K562 (cell line): ENCODE results near the gene MED13L. TPM values are rescaled to one million over a fixed set of nuclear protein-coding genes. Genes with fewer than 3 reads are reported as not detected.

Source experiments
- ARID1B ChIP-seq: fragments of 450-650 bp; IDR thresholded peaks from 2 replicates; pipeline ENCODE4 v1.6.1; 2016; ENCODE audit warnings: antibody characterized with exemption, mild to moderate bottlenecking, inconsistent platforms
- CGGBP1 ChIP-seq: fragments of 250-450 bp; sonication (Bioruptor Pico); IDR thresholded peaks from 2 replicates; pipeline ENCODE4 v1.9.0; 2021; ENCODE audit warnings: mild to moderate bottlenecking
- COPS2 ChIP-seq: fragments of 450-650 bp; conservative IDR thresholded peaks from 2 replicates; pipeline ENCODE4 v1.6.1; 2016; ENCODE audit warnings: mild to moderate bottlenecking, moderate library complexity
- E2F3 ChIP-seq: fragments of 250-450 bp; sonication (Bioruptor Pico); IDR thresholded peaks from 2 replicates; pipeline ENCODE4 v1.4.0; 2020; ENCODE audit warnings: mild to moderate bottlenecking
- EHMT2 ChIP-seq: fragments of 450-650 bp; IDR thresholded peaks from 2 replicates; pipeline ENCODE4 v1.6.1; 2018; ENCODE audit warnings: antibody characterized with exemption
- EP400 ChIP-seq: fragments of 450-650 bp; IDR thresholded peaks from 2 replicates; pipeline ENCODE4 v1.6.1; 2017; ENCODE audit warnings: antibody characterized with exemption, mild to moderate bottlenecking, moderate library complexity
- ETV6 ChIP-seq, 3 experiments: fragments of 150-350 bp in 1 of 3; sonication (generic) in 1 of 3; formaldehyde crosslinking in 1 of 3; IDR thresholded peaks; 2 replicates each; pipeline versions ENCODE4 v1.6.1 to v1.8.0; 2014 to 2022; ENCODE audit warnings: borderline replicate concordance in 2 of 3, low read depth in 2 of 3, antibody characterized with exemption in 1 of 3, low read length in 1 of 3, mild to moderate bottlenecking in 1 of 3, missing genetic modification reagents in 1 of 3
- FOSL1 ChIP-seq: fragments of 200-800 bp; sonication (Bioruptor generic); conservative IDR thresholded peaks from 2 replicates; pipeline ENCODE4 v1.6.1; 2016; ENCODE audit warnings: missing genetic modification characterization, missing compliant biosample characterization
- FOXM1 ChIP-seq, 2 experiments: fragments of 450-650 bp in 1 of 2; sonication (generic) in 1 of 2; formaldehyde crosslinking in 1 of 2; IDR thresholded peaks; 2 replicates each; pipeline versions ENCODE4 v1.6.1 to v1.9.0; 2017 to 2022; ENCODE audit warnings: low read depth in 2 of 2, mild to moderate bottlenecking in 2 of 2, missing genetic modification reagents in 1 of 2, moderate library complexity in 1 of 2
- JUN ChIP-seq, 2 experiments: sonication (generic) in 1 of 2; formaldehyde crosslinking in 1 of 2; IDR thresholded peaks; 2 replicates each; pipeline versions ENCODE4 v1.6.1 to v1.8.0; 2012 to 2022; ENCODE audit warnings: borderline replicate concordance in 2 of 2, mild to moderate bottlenecking in 2 of 2, improper control_type of control experiment in 1 of 2, low read depth in 1 of 2, low read length in 1 of 2, missing genetic modification reagents in 1 of 2
- MYBL2 ChIP-seq, 2 experiments: fragments of 450-650 bp in 1 of 2; sonication (generic) in 1 of 2; formaldehyde crosslinking in 1 of 2; IDR thresholded peaks; 2 replicates each; pipeline versions ENCODE4 v1.6.1 to v1.8.1; 2017 to 2022; ENCODE audit warnings: borderline replicate concordance in 1 of 2, inconsistent platforms in 1 of 2, low read depth in 1 of 2, mild to moderate bottlenecking in 1 of 2, missing genetic modification reagents in 1 of 2, moderate library complexity in 1 of 2
- MYC ChIP-seq, 2 experiments: fragments of 250-450 bp in 1 of 2; sonication (Bioruptor Pico) in 1 of 2; IDR thresholded peaks; 2 replicates each; pipeline versions ENCODE4 v1.5.1 to v1.6.1; 2012 to 2021; ENCODE audit warnings: low read depth in 2 of 2, borderline replicate concordance in 1 of 2, improper control_type of control experiment in 1 of 2, low read length in 1 of 2, mild to moderate bottlenecking in 1 of 2, moderate library complexity in 1 of 2
- NFE2L1 ChIP-seq: fragments of 450-650 bp; IDR thresholded peaks from 2 replicates; pipeline ENCODE4 v1.6.1; 2016; ENCODE audit warnings: missing genetic modification characterization, low read depth, mild to moderate bottlenecking, missing compliant biosample characterization, moderate library complexity, borderline replicate concordance
- NONO ChIP-seq, 2 experiments: fragments of 200-400 bp in 1 of 2; fragments of 450-650 bp in 1 of 2; formaldehyde crosslinking in 1 of 2; IDR thresholded peaks; 2 replicates each; pipeline ENCODE4 v1.6.1; 2017; ENCODE audit warnings: low read depth in 2 of 2, mild to moderate bottlenecking in 2 of 2, moderate library complexity in 2 of 2, low read length in 1 of 2
- PHB2 ChIP-seq: fragments of 450-650 bp; IDR thresholded peaks from 2 replicates; pipeline ENCODE4 v1.6.1; 2017; ENCODE audit warnings: low read depth
- POLR2B ChIP-seq: fragments of 450-650 bp; IDR thresholded peaks from 2 replicates; pipeline ENCODE4 v1.6.1; 2018; ENCODE audit warnings: low read depth; ENCODE audit not compliant: partially characterized antibody
- POLR3A ChIP-seq: IDR thresholded peaks from 2 replicates; pipeline ENCODE4 v1.6.1; 2011; ENCODE audit warnings: borderline replicate concordance, mild to moderate bottlenecking, moderate library complexity; ENCODE audit not compliant: insufficient read length, insufficient read depth; ENCODE audit errors: extremely low read depth
- RAD21 ChIP-seq, 2 experiments: fragments of 250-450 bp in 1 of 2; fragments of 450-650 bp in 1 of 2; sonication (Bioruptor Pico) in 1 of 2; formaldehyde crosslinking in 1 of 2; IDR thresholded peaks in 1 of 2; conservative IDR thresholded peaks in 1 of 2; 2 replicates each; pipeline versions ENCODE4 v1.4.0 to v1.8.0; 2020 to 2022; ENCODE audit warnings: mild to moderate bottlenecking in 2 of 2, moderate library complexity in 1 of 2
- SMAD1 ChIP-seq: fragments of 150-350 bp; IDR thresholded peaks from 2 replicates; pipeline ENCODE4 v1.6.1; 2014; ENCODE audit warnings: low read length, low read depth; ENCODE audit not compliant: partially characterized antibody
- TBP ChIP-seq: optimal IDR thresholded peaks from 2 replicates; pipeline ENCODE3; 2011; ENCODE audit warnings: low read depth, low read length, improper control_type of control experiment
- ZNF184 ChIP-seq: sonication (generic); formaldehyde crosslinking; IDR thresholded peaks from 2 replicates; pipeline ENCODE4 v1.5.0; 2020; ENCODE audit warnings: missing genetic modification reagents
- ZNF347 ChIP-seq: fragments of 450-650 bp; formaldehyde crosslinking; IDR thresholded peaks from 2 replicates; pipeline ENCODE4 v1.4.0; 2020; ENCODE audit warnings: low read depth, mild to moderate bottlenecking, moderate library complexity
- ZNF449 ChIP-seq: fragments of 250-450 bp; sonication (Bioruptor Pico); IDR thresholded peaks from 2 replicates; pipeline ENCODE4 v1.8.0; 2022; ENCODE audit warnings: moderate library complexity, mild to moderate bottlenecking, inconsistent platforms
- polyA plus RNA-seq, 8 experiments: library from polyadenylated mRNA; depleted of rRNA in 4 of 8; stranded (reverse) in 5 of 8; unstranded in 3 of 8; fragments of >200 nt; fragmentation: Nextera tagmentation in 2 of 8; fragmentation: Illumina TruSeq in 1 of 8; extraction: Ambion mirVana in 2 of 8; extraction: Trizol in 1 of 8; gene quantifications; 2 replicates each; pipeline versions ENCODE4 v1.2.1 to v1.2.3, GENCODE V29; 2011 to 2014; ENCODE audit warnings: inconsistent platforms in 1 of 8, missing spikeins in 1 of 8
- total RNA-seq, 7 experiments: library from RNA; depleted of rRNA in 6 of 7; stranded (reverse); fragments of >200 nt in 6 of 7; fragmentation: Illumina TruSeq in 2 of 7; extraction: Trizol in 2 of 7; gene quantifications; 2 replicates each; pipeline versions ENCODE4 v1.2.1 to v1.2.3, GENCODE V29; 2011 to 2021; ENCODE audit warnings: low replicate concordance in 1 of 7

Gene MED13L
- total and polyA plus RNA-seq, 9 of the 15 experiments (the other 6 are each of a cell fraction or from before 2014, with no cell fraction given) = 13.4 to 90.3 (median 36.9) TPM

GRCh38 chr12:116196752-116197718, 80.5 kb downstream of the MED13L start (continued):
- no peak for TF ChIP-seq COPS2
- peak; percentile 38; the same call in 1 of the 2 replicates for TF ChIP-seq EP400
- no peak for TF ChIP-seq JUN (IDR thresholded peaks at IDR 0.05; ENCODE audit: borderline replicate concordance, low read depth, low read length)
- TF ChIP-seq JUN (CRISPR knock-in tag; IDR thresholded peaks at IDR 0.05; ENCODE audit: borderline replicate concordance) = no peak
- TF ChIP-seq FOSL1 (tag) = peak; percentile 66
- TF ChIP-seq FOXM1 (IDR thresholded peaks at IDR 0.05; ENCODE audit: low read depth) = peak; percentile 98
- TF ChIP-seq FOXM1 (CRISPR knock-in tag; IDR thresholded peaks at IDR 0.05; ENCODE audit: low read depth) = no peak
- TF ChIP-seq NONO (IDR thresholded peaks at IDR 0.05; ENCODE audit: low read depth in 2 of 2, low read length in 1 of 2) = peak in 1 of 2 experiments; percentile 89; a peak in 1 of 4 replicates
- peak; percentile 98 for TF ChIP-seq PHB2
- no peak for TF ChIP-seq ZNF347 (CRISPR knock-in tag)
- no peak for TF ChIP-seq POLR3A
- TF ChIP-seq ZNF449 (CRISPR knock-in tag) = no peak
- TF ChIP-seq ZNF184 (CRISPR knock-in tag) = no peak
- TF ChIP-seq NFE2L1 = no peak
- TF ChIP-seq RAD21 (CRISPR knock-in tag; conservative IDR thresholded peaks at IDR 0.05 in 1 of 2, IDR thresholded peaks at IDR 0.05 in 1 of 2) = peak in 1 of 2 experiments; percentile 21; a peak in 1 of 4 replicates
- no peak for TF ChIP-seq E2F3
- peak; percentile 79 for TF ChIP-seq MYC (IDR thresholded peaks at IDR 0.05; ENCODE audit: low read depth, low read length)
- no peak for TF ChIP-seq MYC (CRISPR knock-in tag; IDR thresholded peaks at IDR 0.05; ENCODE audit: borderline replicate concordance, low read depth)
- TF ChIP-seq ARID1B = peak; percentile 100
- no peak; a peak in 1 of 4 replicates for TF ChIP-seq ETV6 (IDR thresholded peaks at IDR 0.05; ENCODE audit: borderline replicate concordance in 1 of 2, low read depth in 2 of 2, low read length in 1 of 2)
- no peak for TF ChIP-seq ETV6 (CRISPR knock-in tag; IDR thresholded peaks at IDR 0.05; ENCODE audit: borderline replicate concordance)
- peak; percentile 40 for TF ChIP-seq TBP
- TF ChIP-seq POLR2B = no peak
- TF ChIP-seq MYBL2 (IDR thresholded peaks at IDR 0.05; ENCODE audit: low read depth) = peak; percentile 84
- no peak for TF ChIP-seq MYBL2 (CRISPR knock-in tag; IDR thresholded peaks at IDR 0.05; ENCODE audit: borderline replicate concordance)
- TF ChIP-seq EHMT2 = peak; percentile 90
- peak; percentile 97 for TF ChIP-seq SMAD1
- no peak for TF ChIP-seq CGGBP1
